Mammary epithelial cell (primary cell): ENCODE measurements around the gene CCNT1.

Experiments used
- CTCF ChIP-seq, 2 donors: IDR thresholded peaks in 1 of 2; conservative IDR thresholded peaks in 1 of 2; 2 replicates each; pipeline ENCODE4 v1.5.1; 2011 to 2012; ENCODE audit warnings: inconsistent platforms in 2 of 2, low read length in 2 of 2, mild to moderate bottlenecking in 2 of 2, control low read depth in 1 of 2, low read depth in 1 of 2; ENCODE audit not compliant: insufficient read depth in 1 of 2; ENCODE audit errors: extremely low read depth in 1 of 2
- EZH2 ChIP-seq: IDR thresholded peaks from 2 replicates; pipeline ENCODE4 v1.6.1; 2012; ENCODE audit warnings: low read length, inconsistent platforms, borderline replicate concordance

GRCh38 chr12:48691826-48692487 is 24.6 kb downstream of the CCNT1 start:
- TF ChIP-seq CTCF (conservative IDR thresholded peaks at IDR 0.05 in 1 of 2, IDR thresholded peaks at IDR 0.05 in 1 of 2; ENCODE audit: extremely low read depth in 1 of 2, insufficient read depth in 1 of 2, low read depth in 1 of 2, low read length in 2 of 2) (no peak), EZH2 (no peak)
